HG03521 (cell line): ENCODE measurements around the gene LSM14B.

ENCODE experiments used
- ATAC-seq: cut with Tn5 transposase; IDR thresholded peaks from one replicate; pipeline ENCODE4 v1.9.1; 2021; ENCODE audit warnings: mild to moderate bottlenecking, moderate library complexity; ENCODE audit not compliant: unreplicated experiment

Gene LSM14B

DNA sequence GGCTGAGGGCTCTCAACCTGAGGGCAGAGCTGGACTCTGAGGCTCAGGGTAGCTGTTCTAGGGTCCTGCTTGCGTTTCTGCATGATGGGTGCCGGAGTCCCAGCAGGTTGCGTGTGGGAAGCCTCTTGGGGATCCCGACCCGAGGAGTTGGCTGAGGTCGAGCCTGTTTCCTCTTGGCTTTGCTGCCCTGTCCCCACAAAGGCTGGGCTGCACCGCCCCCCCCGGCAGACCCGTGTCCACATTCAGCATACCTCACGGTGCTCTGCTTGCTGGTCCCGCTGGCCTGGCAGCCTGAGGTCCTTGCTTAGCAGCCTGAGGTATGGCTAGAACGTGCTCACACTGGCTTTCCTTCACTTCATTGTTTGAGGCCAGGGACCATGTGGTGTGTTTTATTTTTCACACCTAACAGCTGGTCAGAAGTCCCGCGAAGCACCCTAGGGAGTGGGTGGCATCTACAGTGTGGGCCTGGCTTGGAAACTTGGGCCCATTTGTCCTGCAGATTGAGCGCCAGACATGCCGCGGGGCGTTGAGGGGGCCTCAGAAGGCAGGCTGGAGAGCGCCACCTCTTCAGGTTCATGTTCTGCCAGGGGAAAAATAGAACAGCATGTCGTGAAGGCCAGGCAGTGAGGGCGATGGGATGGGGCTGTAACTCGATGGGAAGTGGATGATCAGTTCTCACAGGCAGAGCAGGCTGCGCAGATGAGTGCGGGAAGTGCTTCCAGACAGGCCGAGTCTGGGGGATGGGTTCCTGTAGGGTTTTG, 9.5 kb downstream of the LSM14B start:
- ATAC-seq, result no peak

DNA sequence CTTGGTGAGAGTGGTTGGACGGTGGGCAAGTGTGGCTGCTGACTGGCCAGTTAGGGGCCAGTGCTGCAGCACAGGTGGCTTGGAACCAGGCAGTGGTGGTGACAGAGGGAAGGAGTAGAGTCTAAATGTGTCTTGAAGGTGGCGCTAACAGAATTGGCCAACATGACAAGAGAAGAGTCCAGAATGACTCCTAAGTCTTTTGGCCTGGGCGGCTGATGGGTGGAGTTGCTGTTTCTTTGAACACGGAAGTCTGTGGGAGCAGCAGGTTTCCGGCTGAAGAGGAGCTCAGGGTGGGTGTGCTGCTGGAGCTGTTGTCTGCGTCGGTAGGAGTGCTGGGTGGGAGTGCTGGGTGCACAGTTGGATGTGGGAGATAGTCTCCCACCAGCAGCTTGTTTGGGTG, 10.1 kb downstream of the LSM14B start:
- no peak for ATAC-seq

DNA sequence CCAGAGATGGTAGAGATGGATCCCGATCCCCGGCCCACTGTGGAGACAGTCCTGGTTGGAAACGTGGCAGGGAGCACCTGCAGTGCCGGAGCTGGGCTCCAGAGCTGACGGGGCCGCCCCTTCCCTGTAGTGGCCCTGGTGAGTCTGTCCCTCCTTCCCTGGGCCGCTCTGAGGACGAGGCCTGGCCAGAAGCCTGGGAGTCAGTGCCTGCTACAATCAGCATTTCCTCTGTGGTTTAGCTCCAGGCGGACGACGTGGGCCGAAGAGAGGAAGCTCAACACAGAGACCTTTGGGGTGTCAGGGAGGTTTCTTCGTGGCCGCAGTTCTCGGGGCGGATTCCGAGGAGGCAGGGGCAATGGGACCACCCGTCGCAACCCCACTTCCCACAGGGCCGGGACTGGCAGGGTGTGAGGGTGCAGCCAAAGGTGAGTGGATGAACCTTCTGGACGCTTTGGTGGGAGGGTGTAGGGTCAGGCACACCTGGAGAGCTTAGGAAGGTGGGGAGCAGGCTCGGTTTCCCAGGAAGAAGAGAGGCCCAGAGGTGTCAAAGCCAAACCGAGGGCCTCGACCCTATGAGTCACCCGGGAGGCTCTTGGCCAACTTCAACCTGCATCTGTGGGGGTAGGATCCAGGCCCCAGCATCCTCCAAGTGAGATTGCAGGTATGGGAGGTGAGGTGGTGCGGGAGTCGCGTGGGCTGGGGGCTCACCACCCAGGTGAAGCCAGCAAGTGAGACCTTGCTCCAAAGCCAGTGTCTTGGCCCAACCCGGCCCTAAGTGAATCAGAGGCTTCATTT, 11.0 kb downstream of the LSM14B start:
- no peak for ATAC-seq

DNA sequence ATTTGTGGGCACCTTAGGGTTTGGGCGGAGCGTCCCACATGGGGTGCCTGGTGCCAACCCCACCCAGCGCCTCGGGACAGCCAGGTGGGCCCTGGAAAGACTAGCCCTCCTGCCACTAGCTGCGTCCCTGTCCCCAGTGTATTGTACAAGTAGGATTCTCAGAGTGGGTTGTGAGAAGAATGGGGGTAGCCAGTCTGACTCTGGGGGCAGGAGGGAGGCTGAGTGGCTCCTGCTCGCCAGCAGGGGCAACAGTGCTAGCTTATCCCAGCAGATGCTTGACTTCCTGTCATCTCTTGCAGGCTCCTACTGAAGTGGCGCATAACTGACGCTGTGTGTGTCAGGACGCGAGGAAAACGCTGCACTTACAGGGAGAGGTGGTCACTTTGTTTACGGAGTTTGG, 11.6 kb downstream of the LSM14B start:
- ATAC-seq, result no peak

DNA sequence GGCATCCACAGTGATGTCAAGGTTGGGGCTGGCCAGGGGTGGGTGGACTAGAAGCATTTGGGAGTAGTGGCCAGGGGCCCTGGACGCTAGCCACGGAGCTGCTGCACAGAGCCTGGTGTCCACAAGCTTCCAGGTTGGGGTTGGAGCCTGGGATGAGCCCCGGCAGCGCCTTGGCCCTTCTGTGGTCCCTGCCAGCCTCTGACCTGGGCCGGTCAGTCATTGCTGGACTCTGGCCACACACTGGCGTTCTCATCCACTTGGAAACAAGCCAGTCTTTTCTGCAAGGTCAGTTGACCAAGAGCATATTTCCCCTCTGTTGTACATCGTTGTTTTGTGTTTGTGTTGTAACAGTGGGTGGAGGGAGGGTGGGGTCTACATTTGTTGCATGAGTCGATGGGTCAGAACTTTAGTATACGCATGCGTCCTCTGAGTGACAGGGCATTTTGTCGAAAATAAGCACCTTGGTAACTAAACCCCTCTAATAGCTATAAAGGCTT, 12.5 kb downstream of the LSM14B start:
- ATAC-seq, result no peak

DNA sequence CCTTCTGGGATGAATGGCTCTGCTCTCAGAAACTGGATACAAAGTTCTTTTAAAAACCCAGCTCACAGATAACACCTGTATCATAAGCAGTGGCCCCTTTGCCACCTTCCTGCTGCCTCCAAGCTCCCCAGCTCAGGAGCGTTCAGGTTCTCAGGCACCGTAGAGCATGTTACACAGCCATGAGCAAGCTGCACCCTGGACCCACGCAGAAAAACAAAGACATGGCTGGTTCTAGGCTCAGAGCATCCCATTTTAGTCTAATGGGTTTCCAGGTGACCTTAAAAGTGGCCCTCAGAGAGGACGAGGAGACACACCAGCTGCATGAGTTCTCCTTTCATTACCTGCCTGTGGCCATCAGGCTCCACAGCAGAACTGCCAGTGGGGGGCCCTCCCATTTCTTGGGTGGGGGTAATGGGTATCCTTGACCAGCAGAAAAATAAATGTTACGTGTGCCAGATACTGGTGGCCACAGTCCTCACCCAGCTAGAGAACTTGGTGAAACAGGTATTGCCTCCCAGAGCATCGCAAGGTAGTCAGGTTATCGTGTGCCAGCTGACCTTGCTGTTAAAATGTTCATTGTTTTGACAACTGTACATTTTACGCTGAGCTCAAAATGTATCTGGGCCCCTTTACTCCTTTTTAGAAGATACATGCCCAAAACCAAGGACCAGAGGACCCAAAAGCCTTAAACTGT, 13.4 kb downstream of the LSM14B start:
- ATAC-seq, result no peak

DNA sequence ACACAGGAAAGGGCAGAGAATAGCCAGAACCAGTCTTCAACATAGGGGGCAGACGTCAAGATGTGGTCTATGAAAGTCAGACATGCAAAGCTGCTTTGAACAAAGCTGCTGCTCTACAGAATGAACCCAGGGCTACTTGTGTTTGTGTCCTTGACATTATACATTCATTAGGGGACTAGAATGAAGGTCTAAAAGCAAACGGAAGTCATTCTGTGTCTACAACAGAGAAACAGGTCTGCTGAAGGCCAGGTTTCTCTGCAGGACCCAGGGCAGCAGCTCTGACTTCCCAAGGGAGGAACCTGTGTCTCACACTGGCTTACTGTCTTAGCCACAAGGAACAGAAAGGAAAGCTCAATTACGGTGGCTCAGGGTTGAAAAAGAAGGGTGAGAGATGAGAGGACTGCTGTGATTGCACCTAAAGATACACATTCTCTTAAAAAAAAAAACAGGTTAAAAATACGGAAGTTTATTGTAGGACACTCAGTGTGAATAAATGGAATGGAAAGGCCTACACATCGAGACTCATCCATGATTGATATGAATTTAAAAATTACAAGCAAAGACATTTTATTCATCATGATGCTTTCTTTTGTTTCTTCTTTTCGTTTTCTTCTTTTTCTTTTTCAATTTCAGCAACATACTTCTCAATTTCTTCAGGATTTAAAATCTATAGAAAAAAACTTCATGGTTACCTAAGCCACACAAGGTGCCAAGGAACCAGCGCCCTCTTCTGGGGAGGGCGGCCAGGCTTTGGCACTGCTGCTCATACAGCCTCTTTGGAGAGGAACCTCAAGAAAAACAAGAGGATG, 14.2 kb downstream of the LSM14B start:
- ATAC-seq, result no peak

DNA sequence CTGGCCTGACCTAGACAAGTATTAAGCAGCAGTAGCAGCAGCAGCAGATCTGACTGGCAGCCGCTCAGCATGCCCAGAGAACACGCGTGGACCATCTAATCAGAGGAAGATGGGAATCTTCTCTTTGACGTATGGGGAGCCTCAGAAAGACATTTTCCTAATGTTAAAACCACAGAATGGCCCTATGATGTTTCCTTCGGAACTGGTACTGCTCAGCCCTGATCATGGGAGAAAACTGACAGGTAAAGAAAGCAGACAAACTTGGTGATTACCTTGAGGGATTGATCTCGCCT, 14.8 kb downstream of the LSM14B start:
- ATAC-seq, result no peak

DNA sequence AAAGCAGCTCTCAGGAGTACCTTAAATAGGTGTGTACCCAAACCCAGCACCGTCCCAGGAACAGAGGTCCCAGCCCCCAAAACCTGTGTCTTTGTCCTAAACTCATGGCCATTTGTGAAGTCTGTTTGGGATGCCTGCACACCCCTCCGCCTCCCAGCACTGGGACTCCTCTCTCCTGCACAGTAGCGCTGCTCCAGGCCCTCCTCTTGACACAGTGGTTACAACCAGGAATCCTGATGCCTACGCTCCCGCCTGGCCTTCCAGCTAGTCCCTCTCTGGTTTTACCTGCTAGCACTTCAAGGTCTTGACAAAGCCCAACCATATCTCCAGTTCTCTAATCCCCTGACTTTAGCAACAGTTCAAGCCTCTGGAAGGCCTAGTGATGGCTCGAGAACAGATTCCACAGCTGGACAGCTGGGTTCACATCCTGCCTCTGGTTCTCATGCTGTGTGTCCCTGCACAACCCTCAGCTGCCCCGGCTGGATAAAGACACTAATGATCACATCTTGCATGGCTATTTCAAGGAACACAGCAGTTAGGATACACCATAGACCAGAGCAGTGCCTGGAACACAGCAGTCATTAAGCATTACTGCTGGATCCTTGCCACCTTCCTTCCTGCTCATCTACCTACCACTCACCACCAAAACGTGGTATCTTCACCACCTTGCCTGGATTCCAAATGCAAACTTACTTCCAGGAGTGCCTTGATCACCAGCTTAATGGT, 15.4 kb downstream of the LSM14B start:
- ATAC-seq, result no peak

DNA sequence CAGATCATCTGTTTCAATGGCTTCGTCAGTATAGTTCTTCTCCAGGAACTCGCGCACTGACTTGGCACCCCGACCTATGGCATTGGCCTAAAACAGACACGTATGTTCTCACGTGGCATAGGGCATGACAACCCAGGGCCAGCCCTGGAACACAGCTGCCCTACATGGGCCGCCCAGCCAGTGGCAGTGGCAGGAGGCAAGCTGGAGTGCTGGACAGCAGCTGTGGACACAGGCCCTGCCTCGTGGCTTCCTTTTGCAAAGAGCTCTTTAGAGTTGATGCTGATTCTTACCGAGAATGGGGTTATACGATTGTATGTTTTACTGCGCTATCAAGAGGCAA, 15.9 kb downstream of the LSM14B start:
- no peak for ATAC-seq

DNA sequence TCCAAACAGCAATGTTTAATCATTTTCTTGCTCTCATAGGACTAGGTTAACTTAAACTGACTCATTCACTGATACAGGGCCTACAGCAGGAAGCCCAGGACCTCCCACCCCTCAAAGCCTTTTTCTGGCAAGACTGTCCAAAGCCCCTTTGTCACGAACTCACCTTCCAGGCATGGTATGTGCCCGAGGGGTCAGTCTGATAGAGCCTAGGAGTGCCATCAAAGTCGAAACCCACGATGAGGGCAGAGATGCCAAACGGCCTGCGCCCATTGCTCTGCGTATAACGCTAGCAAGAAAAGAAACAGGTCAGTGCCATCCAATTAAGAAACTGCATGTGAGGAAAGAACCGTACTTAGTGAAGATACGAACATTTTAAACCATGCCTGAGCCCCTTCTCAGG, 16.6 kb downstream of the LSM14B start:
- ATAC-seq, result no peak

DNA sequence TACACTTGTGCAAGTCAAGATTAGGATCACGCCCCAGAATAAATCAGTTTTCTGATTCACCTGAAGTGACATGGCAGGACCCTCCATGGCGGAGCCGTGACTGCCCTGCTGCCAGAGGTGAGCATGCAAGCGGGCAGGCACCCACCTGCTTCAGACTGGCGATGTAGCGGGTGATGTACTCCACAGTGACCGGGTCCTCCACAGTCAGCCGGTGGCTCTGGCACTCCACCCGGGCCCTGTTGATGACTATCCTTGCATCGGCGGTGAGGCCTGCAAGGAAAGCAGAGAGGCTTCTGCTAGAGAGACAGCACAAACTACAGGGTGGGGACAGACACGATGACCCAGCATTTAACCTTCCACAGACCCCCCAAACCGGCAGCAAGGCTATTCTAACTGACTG, 17.4 kb downstream of the LSM14B start:
- no peak for ATAC-seq

DNA sequence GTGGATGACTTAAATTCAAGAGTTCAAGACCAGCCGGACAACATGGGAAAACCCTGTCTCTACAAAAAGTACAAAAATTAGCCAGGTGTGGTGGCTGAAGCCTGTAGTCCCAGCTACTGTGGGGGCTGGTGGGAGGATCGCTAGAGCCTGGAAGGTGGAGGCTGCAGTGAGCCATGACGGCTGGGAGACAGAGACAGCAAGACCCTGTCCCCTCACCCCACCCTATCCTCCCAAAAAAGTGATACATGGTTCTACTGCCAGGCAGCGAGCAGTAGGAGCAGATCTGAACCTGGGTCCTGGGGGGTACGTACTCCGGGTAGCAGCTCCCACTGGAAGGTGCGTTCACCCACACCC, 18.7 kb downstream of the LSM14B start:
- ATAC-seq, result no peak

DNA sequence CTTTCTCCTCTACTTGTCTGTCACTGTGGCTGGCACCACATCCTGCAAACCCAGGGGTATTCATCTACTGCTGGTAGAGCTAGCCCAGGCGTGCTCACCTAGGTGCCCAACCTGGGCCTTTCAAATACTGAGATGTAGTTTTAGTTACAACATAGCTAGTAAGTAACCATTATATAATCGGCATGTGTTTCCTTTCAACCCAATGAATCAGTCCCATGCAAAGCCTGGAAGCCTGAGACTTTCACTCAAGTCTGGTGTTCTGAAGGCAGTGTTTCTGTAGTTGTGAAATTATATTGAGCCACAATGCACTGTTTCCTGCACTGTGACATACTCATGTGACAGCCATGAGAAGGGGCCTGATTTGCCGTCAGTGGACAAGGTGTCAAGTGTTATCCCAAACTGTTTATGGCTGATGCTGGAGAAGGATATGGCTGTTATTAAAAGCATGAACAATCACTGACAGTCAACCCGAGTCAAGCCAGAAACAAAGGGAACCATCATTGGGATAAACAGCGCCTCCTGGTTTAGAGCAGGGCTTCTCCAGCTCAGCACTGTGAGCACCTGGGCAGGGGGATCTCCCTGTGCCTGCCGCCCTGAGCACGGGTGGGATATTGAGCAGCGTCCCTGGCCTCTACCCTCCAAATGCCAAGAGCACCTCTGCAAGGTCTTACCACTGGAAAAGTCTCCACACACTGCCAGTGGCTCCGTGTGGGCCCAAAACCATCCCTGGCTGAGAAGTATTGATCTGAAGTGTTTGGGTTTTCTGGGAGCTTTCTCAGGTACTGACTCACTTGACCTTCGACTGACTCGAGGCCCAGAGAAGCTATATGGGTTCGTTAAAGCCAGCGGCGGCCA, 19.3 kb downstream of the LSM14B start:
- ATAC-seq, result no peak

DNA sequence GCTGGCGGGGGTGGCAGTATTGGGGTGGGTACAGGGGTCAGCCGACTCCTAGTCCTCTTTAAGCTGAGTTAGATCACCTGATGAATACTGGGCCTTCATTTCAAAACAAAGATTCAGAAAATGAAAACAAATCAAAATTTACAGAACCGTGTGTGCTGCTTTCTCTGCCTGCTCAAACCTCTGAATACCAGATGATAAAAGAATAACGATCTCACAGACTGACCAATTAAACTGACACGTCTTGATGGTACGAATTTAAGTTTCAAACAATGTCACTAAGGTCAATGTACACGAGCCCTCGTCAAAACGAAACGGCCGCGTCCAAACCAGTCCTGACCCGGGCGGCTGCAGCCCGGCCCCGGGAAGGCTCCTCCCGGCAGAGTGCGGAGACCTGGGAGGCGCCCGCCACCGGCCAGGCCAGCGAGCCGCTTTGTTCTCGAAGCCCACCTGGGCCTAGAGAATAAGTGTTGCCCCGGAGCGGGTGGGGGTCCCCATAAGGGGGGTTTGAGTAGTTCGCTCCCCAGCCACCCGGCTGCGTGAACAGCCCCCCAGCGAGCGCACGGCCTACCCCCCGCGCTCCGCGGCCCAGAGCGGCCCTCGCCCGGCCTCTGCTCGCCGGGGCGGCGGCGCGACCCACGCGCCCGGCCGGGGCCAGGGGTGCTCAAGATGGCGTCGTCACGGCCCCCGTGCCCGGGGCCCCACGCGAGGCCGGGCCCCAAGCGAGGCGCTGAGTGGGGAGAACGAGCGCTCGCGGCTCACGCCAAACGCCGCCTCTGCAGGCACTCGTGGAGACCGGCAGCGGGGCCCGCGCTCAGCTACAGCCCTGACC, 20.2 kb downstream of the LSM14B start:
- peak; percentile 18 for ATAC-seq

DNA sequence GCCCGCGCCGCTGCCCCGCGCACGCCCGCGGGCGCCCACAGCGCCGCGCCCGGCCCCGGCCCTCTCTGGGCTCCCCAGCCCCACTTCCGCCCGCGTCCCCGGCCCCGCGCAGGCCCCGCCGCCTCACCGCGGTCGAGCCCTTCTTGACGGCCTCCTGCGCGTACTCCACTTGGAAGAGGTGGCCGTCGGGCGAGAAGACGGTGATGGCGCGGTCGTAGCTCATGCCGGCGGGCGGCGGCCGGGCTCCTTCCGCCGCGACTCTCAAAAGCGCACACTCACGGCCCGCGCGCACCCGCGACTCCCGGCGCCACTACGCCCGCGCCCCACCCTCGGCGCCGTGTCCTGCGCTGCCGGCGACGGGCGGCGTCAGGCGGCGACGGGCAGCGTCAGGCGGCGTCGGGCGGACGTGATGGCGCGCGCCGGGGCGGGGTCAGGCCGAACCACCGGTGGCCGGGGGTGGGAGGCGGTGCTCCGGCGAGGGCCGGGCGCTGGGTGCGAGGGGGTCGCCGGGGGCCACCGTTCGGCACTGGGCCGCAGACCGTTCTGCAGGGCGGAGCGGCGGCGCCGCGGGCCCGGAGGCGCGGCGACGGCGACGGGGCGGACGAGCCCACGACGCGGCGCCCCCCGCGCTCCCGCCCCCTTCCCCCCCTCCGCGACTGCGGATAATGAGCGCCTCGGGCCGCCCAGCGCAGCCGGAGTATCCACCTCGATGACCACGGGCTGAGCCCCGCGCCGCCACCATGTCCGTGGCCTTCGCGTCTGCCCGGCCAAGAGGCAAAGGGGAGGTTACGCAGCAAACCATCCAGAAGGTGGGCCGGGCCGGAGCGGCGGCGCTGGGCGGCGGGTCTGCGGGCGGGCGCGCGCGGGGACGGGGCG, 21.0 kb downstream of the LSM14B start, which contains the start of the genes PSMA7 and SS18L1:
Gene PSMA7, minus strand, starts transcription at position 314 of the 876 bp plus-strand sequence. Its CDS starts 91 bp downstream, at position 223.
Gene SS18L1, plus strand, starts transcription at position 689 of the 876 bp plus-strand sequence. Its CDS starts 52 bp downstream, at position 741.
- ATAC-seq, result peak; percentile 66
